IMR-90 (cell line): ENCODE data around the gene KCNF1. TPM values are rescaled to one million over a fixed set of nuclear protein-coding genes. Genes with fewer than 3 reads are reported as not detected.

Experiments used
- ATAC-seq: fragments of 200-7000 bp; cut with Tn5 transposase; 2 replicates; pipeline ENCODE4 v1.9.1; 2020; ENCODE audit warnings: low read depth, mild to moderate bottlenecking, moderate library complexity
- BruUV-seq: library from RNA; stranded (reverse); fragments of 400-500 nt; replicated peaks from 2 replicates; lab custom pipeline; 2021; lab: Mats Ljungman, UMichigan
- CTCF ChIA-PET: fragments of 300-600 bp; formaldehyde crosslinking; extraction: SDS; loops from one replicate; lab custom pipeline; 2021; ENCODE audit warnings: antibody characterized with exemption; lab: Yijun Ruan, JAX
- POLR2A ChIA-PET: fragments of 300-600 bp; sonication (Branson Sonifier 250); formaldehyde crosslinking; loops from one replicate; lab custom pipeline; 2022; ENCODE audit warnings: antibody characterized with exemption; ENCODE audit not compliant: unreplicated experiment; lab: Charles Lee
- DNase-seq: peaks from one replicate; pipeline ENCODE4 v3.0.0; 2013
- H2AFZ ChIP-seq: replicated peaks from 2 replicates; pipeline ENCODE3; 2013; ENCODE audit warnings: low read length, mild to moderate bottlenecking; ENCODE audit not compliant: poor library complexity
- H2AK5ac ChIP-seq: 2 replicates; pipeline ENCODE4 v1.6.1; 2013; ENCODE audit warnings: low read depth, low read length, inconsistent platforms
- H2AK9ac ChIP-seq: replicated peaks from 2 replicates; pipeline ENCODE3; 2013; ENCODE audit warnings: mild to moderate bottlenecking, low read depth, low read length, moderate library complexity; ENCODE audit not compliant: poor library complexity
- H2BK120ac ChIP-seq: 2 replicates; pipeline ENCODE4 v1.6.1; 2013; ENCODE audit warnings: low read depth, low read length, inconsistent platforms
- H2BK15ac ChIP-seq: 3 replicates; pipeline ENCODE4 v1.6.1; 2013; ENCODE audit warnings: low read depth, low read length, inconsistent platforms
- H2BK20ac ChIP-seq: 2 replicates; pipeline ENCODE4 v1.6.1; 2013; ENCODE audit warnings: low read depth, mild to moderate bottlenecking, inconsistent platforms, low read length, moderate library complexity
- H2BK5ac ChIP-seq: 2 replicates; pipeline ENCODE4 v1.6.1; 2013; ENCODE audit warnings: mild to moderate bottlenecking, low read depth, low read length, inconsistent platforms; ENCODE audit not compliant: poor library complexity, severe bottlenecking
- H3K14ac ChIP-seq: replicated peaks from 2 replicates; pipeline ENCODE4 v1.6.1; 2013; ENCODE audit warnings: low read depth, low read length, inconsistent platforms
- H3K18ac ChIP-seq: 2 replicates; pipeline ENCODE4 v1.6.1; 2013; ENCODE audit warnings: low read depth, low read length, control low read depth
- H3K23ac ChIP-seq: 2 replicates; pipeline ENCODE4 v1.6.1; 2013; ENCODE audit warnings: low read depth, low read length, inconsistent platforms
- H3K27ac ChIP-seq: 2 replicates; pipeline ENCODE4 v1.5.1; 2013; ENCODE audit warnings: mild to moderate bottlenecking, control low read depth, low read length; ENCODE audit not compliant: insufficient read depth
- H3K27me3 ChIP-seq: 2 replicates; pipeline ENCODE4 v1.6.1; 2013; ENCODE audit warnings: low read length; ENCODE audit not compliant: control insufficient read depth, insufficient read depth
- H3K36me3 ChIP-seq: 2 replicates; pipeline ENCODE4 v1.6.1; 2013; ENCODE audit warnings: low read length, mixed read lengths; ENCODE audit not compliant: control insufficient read depth, insufficient read depth
- H3K4ac ChIP-seq: 2 replicates; pipeline ENCODE4 v1.6.1; 2013; ENCODE audit warnings: low read depth, low read length, inconsistent platforms
- H3K4me1 ChIP-seq: 2 replicates; pipeline ENCODE4 v1.6.1; 2013; ENCODE audit warnings: low read length, mixed read lengths; ENCODE audit not compliant: control insufficient read depth, insufficient read depth
- H3K4me2 ChIP-seq: 2 replicates; pipeline ENCODE4 v1.6.1; 2013; ENCODE audit warnings: low read depth, mild to moderate bottlenecking, control low read depth, low read length, moderate library complexity
- H3K4me3 ChIP-seq: 2 replicates; pipeline ENCODE4 v1.5.1; 2013; ENCODE audit warnings: low read depth, mild to moderate bottlenecking, control low read depth, low read length, moderate library complexity; ENCODE audit not compliant: insufficient read depth
- H3K56ac ChIP-seq: 2 replicates; pipeline ENCODE4 v1.6.1; 2013; ENCODE audit warnings: low read length, inconsistent platforms; ENCODE audit not compliant: insufficient read depth; ENCODE audit errors: extremely low read depth
- H3K79me1 ChIP-seq, 2 experiments: 2 replicates each; pipeline ENCODE4 v1.6.1; 2013; ENCODE audit warnings: low read length in 2 of 2, inconsistent platforms in 1 of 2, low read depth in 1 of 2
- H3K9ac ChIP-seq: 2 replicates; pipeline ENCODE4 v1.6.1; 2013; ENCODE audit warnings: low read depth, low read length, control low read depth
- H3K9me1 ChIP-seq: 2 replicates; pipeline ENCODE4 v1.6.1; 2013; ENCODE audit warnings: low read length, inconsistent platforms; ENCODE audit not compliant: insufficient read depth
- H3K9me3 ChIP-seq: 2 replicates; pipeline ENCODE4 v1.6.1; 2013; ENCODE audit warnings: low read length; ENCODE audit not compliant: control insufficient read depth, insufficient read depth
- H4K20me1 ChIP-seq: 2 replicates; pipeline ENCODE4 v1.6.1; 2013; ENCODE audit warnings: low read length, inconsistent platforms; ENCODE audit not compliant: insufficient read depth
- H4K5ac ChIP-seq: 2 replicates; pipeline ENCODE4 v1.6.1; 2013; ENCODE audit warnings: mild to moderate bottlenecking, low read depth, low read length, control low read depth
- H4K8ac ChIP-seq, 2 experiments: 2 replicates each; pipeline ENCODE4 v1.6.1; 2013; ENCODE audit warnings: low read depth in 2 of 2, low read length in 2 of 2, control low read depth in 1 of 2, inconsistent platforms in 1 of 2
- H4K91ac ChIP-seq: 2 replicates; pipeline ENCODE4 v1.6.1; 2013; ENCODE audit warnings: low read depth, low read length, inconsistent platforms; ENCODE audit not compliant: insufficient read depth
- NFE2L2 ChIP-seq: fragments of 150-350 bp; IDR thresholded peaks from 2 replicates; pipeline ENCODE4 v1.6.1; 2016; ENCODE audit warnings: low read depth, mild to moderate bottlenecking, low read length
- RFX5 ChIP-seq: IDR thresholded peaks from 2 replicates; pipeline ENCODE4 v1.8.0; 2012; ENCODE audit warnings: low read depth, mild to moderate bottlenecking, low read length, moderate library complexity
- WGBS, 2 experiments: methylation state at CpG; one replicate each; pipeline versions ENCODE4 v1.1.5 to v1.1.7; 2013; ENCODE audit warnings: missing lambda C conversion rate in 2 of 2; ENCODE audit not compliant: insufficient read length in 1 of 2; ENCODE audit errors: extremely low coverage in 2 of 2; 5-methylcytosine and 5-hydroxymethylcytosine counted together
- dilution Hi-C: fragments of 300-500 bp; cut with HindIII; formaldehyde crosslinking; loops from one replicate; pipeline ENCODE4 v1.14.3; 2018; ENCODE audit warnings: low sequenced_read_pairs; ENCODE audit not compliant: unreplicated experiment
- in situ Hi-C: fragments of 300-500 bp; cut with MboI; formaldehyde crosslinking; loops from 3 replicates; pipeline ENCODE4 v1.14.3; 2019; ENCODE audit warnings: low sequenced_read_pairs, inconsistent platforms, mixed read lengths
- intact Hi-C: fragments of 100-400 bp; cut with micrococcal nuclease; formaldehyde crosslinking; loops from 2 replicates; pipeline ENCODE4 v1.10.0; 2022
- polyA plus RNA-seq, 3 experiments: library from polyadenylated mRNA; depleted of rRNA; stranded (reverse); fragments of >200 nt; gene quantifications; 2 replicates each; pipeline ENCODE4 v1.2.3, GENCODE V29; 2012; ENCODE audit warnings: low replicate concordance in 1 of 3
- total RNA-seq: library from RNA; depleted of rRNA; stranded (reverse); fragments of >200 nt; gene quantifications from 2 replicates; pipeline ENCODE4 v1.2.3, GENCODE V29; 2012

KCNF1 gene
- total and polyA plus RNA-seq, 2 of the 4 experiments (the other 2 are of a cell fraction) = 0.54 to 1.4 TPM

DNA sequence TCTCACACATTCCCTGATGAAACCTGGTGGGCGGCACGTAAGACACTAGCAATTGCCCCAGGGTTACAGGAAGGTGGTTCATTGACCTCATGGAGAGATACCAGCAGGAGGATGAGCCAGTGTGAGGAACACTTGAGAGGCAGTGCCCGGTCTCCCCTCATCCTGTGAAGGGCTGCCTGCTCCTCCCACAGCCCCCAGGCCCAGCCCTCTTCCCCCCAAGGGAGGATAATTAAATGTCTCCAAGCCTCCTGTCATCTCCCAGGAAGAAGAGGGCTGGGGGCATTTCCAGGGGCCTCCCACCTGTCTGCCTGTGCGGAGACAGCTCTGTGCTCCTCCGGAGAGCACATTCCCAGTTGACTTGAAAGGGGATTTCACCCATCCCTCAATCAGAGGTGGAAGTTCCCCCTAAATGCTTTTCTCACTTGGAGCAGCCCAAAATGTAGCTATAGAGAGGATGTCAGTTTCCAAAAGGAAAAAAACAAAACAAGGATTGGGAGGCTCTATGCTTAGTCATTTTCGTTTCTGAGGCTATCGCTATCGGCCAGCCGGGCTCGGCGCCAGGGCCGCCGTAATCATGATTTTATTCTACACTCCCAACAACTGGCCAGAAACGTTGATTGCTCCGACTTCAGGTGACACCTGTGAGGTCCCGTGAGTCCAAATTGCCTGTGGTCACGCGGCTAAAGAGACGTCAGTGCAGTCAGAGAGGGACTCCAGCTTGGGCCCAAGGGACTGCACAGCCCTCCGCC lies 7.1 kb downstream of the KCNF1 start:
- in situ Hi-C loops = no loop called here
- H3K9me3 ChIP-seq = no peaks in the 10 kb centered on the region
- TF ChIP-seq RFX5 (no peak), NFE2L2 (peak; percentile 47; the same call in 1 of the 2 replicates)
- peak overlapping the region; percentile 25; the same call in 1 of the 2 replicates for H3K27ac ChIP-seq
- no peak overlapping the region for H3K4me3 ChIP-seq
- ATAC-seq = peak; percentile 83
- WGBS, 2 experiments = 100% methylated on average over 1 of the region's 20 CpGs; no CpG with 5 or more reads in 1 of the 2 experiments
- H2BK5ac ChIP-seq = no peak overlapping the region
- H3K27me3 ChIP-seq = no peaks in the 10 kb centered on the region
- peaks cover 0 to 17% of the 10 kb centered on the region in 2 experiments; a peak in 2 of 4 replicates for H3K79me1 ChIP-seq
- H2AK5ac ChIP-seq = peak overlapping the region; percentile 59; the same call in 1 of the 2 replicates
- H3K4me2 ChIP-seq = peak overlapping the region; percentile 63; the same call in 1 of the 2 replicates
- H2BK15ac ChIP-seq = peak overlapping the region; percentile 35; the same call in 1 of the 3 replicates
- peak; percentile 60 for DNase-seq
- dilution Hi-C loops = no loop called here
- intact Hi-C loops = no loop called here
- peak overlapping the region; percentile 78 for H2AFZ ChIP-seq
- CTCF ChIA-PET = no interaction called here
- peak overlapping the region; percentile 79 for H3K14ac ChIP-seq
- peak overlapping the region; percentile 67 for H3K4ac ChIP-seq
- H2BK120ac ChIP-seq = peak overlapping the region; percentile 60
- H3K4me1 ChIP-seq = peaks cover 8% of the 10 kb centered on the region
- BruUV-seq = no TSS peak
- peak overlapping the region; percentile 12 for H2AK9ac ChIP-seq
- 0 out of 2 replicates have a peak overlapping the region, but pooled peaks have one; percentile 53 for H4K91ac ChIP-seq
- H3K23ac ChIP-seq = no peak overlapping the region
- POLR2A ChIA-PET = interaction anchor here (0.6 kb wide), 1 partner anchor 10 kb away, joined by 3 read pairs; no protein-coding TSS in a partner anchor
- no peak overlapping the region for H3K18ac ChIP-seq
- H4K20me1 ChIP-seq = no peaks in the 10 kb centered on the region
- no peak overlapping the region for H3K56ac ChIP-seq
- H4K5ac ChIP-seq = no peak overlapping the region; the same call in 1 of the 2 replicates
- no peak overlapping the region for H3K9ac ChIP-seq
- peak overlapping the region; percentile 64; the same call in 1 of the 2 replicates for H2BK20ac ChIP-seq
- no peaks in the 10 kb centered on the region for H3K36me3 ChIP-seq
- H4K8ac ChIP-seq = peak overlapping the region in 1 of 2 experiments; percentile 39; a peak in 1 of 4 replicates
- peaks cover 13% of the 10 kb centered on the region for H3K9me1 ChIP-seq
